Neuron (in vitro differentiated cells): ENCODE measurements around the gene ATF3.

Experiments
- H2AFZ ChIP-seq: one replicate; pipeline ENCODE4 v1.6.1; 2013; ENCODE audit warnings: low read depth, mild to moderate bottlenecking, inconsistent platforms, low read length, moderate library complexity
- H3K27me3 ChIP-seq: one replicate; pipeline ENCODE4 v1.6.1; 2013; ENCODE audit warnings: low read length; ENCODE audit not compliant: insufficient read depth
- H3K36me3 ChIP-seq: one replicate; pipeline ENCODE4 v1.6.1; 2013; ENCODE audit warnings: low read length; ENCODE audit not compliant: insufficient read depth
- H3K4me1 ChIP-seq: one replicate; pipeline ENCODE4 v1.6.1; 2013; ENCODE audit warnings: low read length; ENCODE audit not compliant: insufficient read depth
- H3K4me3 ChIP-seq: 2 replicates; pipeline ENCODE4 v1.5.1; 2013; ENCODE audit warnings: mild to moderate bottlenecking, low read length, moderate library complexity
- H3K9me3 ChIP-seq: one replicate; pipeline ENCODE4 v1.6.1; 2013; ENCODE audit warnings: low read length

The ATF3 gene

DNA sequence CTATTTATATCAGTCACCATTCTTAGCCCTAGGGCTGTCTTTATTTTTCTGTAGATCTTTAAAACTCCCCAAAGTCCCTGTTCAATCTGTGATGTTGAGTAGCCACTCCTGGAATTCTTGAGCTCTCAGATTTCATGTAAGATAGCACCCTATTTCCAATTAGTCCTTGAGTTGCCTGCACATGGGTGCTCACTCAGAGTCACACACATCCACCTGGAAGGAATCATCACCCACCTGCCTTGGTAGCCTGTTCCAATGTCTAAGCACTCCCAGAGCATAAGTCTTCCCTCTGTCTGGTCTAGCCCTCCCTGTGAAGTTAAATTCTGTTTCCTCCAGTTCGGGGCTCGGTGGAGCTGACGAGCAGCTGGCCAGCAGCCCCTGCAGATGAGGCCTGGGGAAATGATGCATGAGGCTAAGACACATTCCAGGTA lies 14.7 kb upstream of the ATF3 start:
- Histone ChIP-seq H2AFZ (no peak overlapping the region), H3K36me3 (no peaks in the 10 kb centered on the region), H3K27me3 (no peaks in the 10 kb centered on the region), H3K9me3 (no peaks in the 10 kb centered on the region), H3K4me1 (peaks cover 22% of the 10 kb centered on the region), H3K4me3 (no peak overlapping the region)

DNA sequence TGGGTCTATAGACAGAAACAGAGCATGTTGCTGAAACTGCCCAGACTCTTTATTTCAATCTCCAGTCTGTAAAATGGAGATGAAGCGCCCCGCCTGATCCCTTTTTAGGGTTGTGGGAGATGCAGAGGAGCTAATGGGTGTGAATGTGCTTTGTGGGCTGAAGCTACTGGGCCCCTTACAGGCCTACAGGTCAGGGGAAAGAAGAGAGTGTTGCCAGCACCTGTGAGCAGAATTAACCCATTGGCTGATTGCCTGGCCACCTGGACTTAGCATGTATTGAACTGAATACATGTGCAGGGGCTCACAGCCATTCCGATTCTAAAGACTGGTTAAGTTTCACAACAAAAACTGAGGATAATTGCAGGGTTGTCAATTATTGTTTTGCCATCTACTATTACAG lies 13.9 kb upstream of the ATF3 start:
- no peak overlapping the region for H3K4me3 ChIP-seq
- H2AFZ ChIP-seq = no peak overlapping the region
- peaks cover 5% of the 10 kb centered on the region for H3K27me3 ChIP-seq
- H3K9me3 ChIP-seq = no peaks in the 10 kb centered on the region
- no peaks in the 10 kb centered on the region for H3K36me3 ChIP-seq
- H3K4me1 ChIP-seq = peaks cover 22% of the 10 kb centered on the region

DNA sequence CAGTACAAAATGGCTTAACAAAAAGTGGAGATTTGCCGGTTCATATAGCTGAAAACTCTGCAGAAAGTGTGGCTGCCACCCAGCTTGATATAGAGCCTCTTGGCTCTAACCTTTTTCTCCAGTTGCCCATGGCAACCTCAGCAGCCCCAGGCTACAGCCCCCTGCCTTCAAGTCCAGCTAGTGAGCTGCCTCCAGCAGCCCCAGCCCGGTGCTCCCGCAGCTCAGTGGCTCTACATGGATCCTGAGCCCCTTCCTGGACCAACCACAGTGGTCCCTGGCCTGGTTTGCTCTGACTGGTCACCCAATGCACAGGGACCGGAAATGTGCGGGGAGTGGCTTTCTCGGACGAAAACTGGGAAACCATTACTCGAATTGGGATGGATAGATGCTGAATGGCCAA lies 13.3 kb upstream of the ATF3 start:
- H3K36me3 ChIP-seq = no peaks in the 10 kb centered on the region
- no peak overlapping the region for H2AFZ ChIP-seq
- H3K9me3 ChIP-seq = no peaks in the 10 kb centered on the region
- H3K4me1 ChIP-seq = peaks cover 22% of the 10 kb centered on the region
- peaks cover 10% of the 10 kb centered on the region for H3K27me3 ChIP-seq
- H3K4me3 ChIP-seq = no peak overlapping the region

DNA sequence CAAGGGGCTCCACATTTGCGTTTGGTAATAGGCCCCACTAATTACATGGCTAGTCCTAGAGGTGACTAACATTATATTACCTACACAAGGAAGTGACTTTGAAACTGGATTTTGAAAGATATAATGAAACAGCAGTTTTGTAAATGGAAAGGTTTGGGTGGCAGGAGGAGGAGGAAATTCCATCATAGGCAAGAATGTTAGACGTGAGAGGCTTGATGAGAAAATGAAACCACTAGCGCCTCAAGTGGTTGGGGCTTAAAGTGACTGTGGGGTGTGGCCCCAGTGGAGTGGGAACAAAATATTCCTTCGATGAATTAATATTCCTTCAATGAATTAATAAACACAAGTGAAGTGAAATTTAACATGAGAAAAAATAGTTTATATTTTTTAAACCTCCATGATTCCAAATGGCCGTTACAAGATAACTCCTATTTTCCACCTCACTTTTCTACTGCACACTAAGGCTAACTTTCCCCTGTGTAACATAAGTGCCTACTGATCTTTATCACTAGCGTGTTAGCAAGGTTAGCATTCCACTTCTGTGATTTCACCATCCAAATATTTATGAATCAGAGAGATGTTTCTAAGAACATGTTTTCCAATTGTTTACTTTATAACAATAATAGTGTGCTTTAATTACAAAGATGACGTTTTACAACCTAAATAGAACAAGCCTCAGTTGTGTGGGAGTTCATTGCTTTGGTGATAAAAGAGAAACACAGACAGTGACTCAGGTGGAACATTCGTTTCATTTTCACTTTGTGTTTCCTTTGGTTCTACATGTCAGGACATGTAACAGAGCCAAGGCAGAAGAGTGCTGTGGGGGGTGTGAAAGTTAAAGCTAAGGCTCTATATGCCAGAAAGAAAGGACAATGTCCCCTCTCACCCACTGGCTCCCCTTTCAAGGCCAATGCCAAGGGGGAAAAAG lies 12.5 kb upstream of the ATF3 start:
- Histone ChIP-seq H3K4me1 (peaks cover 22% of the 10 kb centered on the region), H3K27me3 (peaks cover 14% of the 10 kb centered on the region), H3K4me3 (no peak overlapping the region), H2AFZ (no peak overlapping the region), H3K36me3 (no peaks in the 10 kb centered on the region), H3K9me3 (no peaks in the 10 kb centered on the region)

DNA sequence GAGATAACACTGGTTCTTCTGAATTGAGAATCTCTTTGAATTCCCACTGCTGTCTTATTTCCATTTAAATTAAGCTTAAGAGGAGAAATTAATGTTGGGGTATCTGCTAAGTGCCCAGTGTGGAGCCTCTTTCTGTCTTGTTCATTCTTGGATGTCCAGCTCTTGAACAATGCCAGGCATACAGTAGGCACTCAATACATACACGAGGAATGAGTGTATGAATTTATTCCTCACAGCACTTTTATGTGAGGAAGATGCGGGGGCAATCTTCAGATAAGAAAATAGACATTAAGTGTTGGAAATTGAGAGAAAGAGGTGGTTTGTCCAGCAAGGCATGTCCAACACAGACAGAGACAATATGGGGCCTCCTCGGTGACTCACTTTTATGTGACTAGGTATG lies 11.8 kb upstream of the ATF3 start:
- no peaks in the 10 kb centered on the region for H3K9me3 ChIP-seq
- peaks cover 22% of the 10 kb centered on the region for H3K4me1 ChIP-seq
- H2AFZ ChIP-seq = no peak overlapping the region
- H3K27me3 ChIP-seq = peaks cover 14% of the 10 kb centered on the region
- H3K4me3 ChIP-seq = no peak overlapping the region
- H3K36me3 ChIP-seq = no peaks in the 10 kb centered on the region

DNA sequence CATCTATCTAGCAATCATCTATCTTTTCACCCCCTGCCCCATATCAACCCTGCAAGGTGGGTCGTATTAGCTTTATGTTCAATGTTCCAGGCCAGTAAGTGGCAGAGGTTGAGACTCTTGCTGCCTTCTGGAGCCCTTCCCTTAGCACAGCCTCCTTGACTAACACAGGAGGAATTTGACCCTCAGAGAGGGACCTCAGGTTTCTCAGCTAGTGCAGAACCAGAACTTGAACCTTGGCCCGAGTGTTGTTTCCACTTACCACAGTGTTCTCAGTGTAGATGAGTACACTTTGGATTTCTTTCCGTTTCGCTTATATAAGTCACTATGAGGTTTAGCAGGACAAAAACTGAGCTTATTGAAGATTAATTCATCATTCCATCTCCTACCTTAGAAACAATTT lies 11.1 kb upstream of the ATF3 start:
- H3K36me3 ChIP-seq = no peaks in the 10 kb centered on the region
- no peak overlapping the region for H2AFZ ChIP-seq
- H3K27me3 ChIP-seq = peaks cover 21% of the 10 kb centered on the region
- H3K4me1 ChIP-seq = peaks cover 22% of the 10 kb centered on the region
- H3K4me3 ChIP-seq = no peak overlapping the region
- no peaks in the 10 kb centered on the region for H3K9me3 ChIP-seq

DNA sequence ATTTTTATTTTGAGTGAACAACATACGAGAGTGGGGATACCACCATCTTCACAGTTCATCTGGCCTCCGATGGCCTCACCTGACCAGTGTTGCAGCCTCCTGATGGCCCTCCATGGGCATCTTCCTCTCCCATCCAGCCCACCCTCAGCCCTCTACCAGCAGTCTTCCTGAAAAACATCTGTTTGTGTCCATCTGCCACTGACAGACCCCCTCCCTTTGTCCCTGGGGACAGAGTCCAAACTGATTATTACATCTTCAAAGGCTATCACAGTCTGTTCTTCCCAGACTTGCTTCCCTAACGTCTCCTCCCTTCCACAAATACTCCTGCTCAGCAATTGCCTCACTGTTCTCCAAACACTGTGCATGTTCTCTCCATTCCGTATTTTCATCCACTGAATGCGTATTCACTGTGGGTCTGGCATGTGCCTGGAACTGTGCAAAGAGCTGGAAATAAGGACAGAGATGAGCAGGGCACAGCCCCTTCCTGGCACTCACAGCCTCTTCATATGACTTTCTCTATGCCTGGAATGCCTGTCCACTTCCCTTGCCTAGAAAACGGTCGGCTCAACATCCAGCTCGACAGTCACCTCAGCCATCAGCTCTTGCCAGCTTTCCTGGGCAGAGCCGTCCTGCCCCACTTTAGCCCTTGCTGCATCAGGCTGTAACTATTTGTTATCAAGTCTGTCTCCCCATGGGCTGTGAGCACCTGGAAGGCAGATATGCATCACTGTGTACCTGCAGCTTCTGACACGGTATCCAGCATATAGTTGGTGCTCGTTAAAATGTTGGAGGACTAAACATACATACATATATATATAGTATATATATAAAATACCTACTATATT lies 8.3 kb upstream of the ATF3 start:
- Histone ChIP-seq H2AFZ (no peak overlapping the region), H3K4me1 (peaks cover 16% of the 10 kb centered on the region), H3K36me3 (no peaks in the 10 kb centered on the region), H3K4me3 (no peak overlapping the region), H3K9me3 (no peaks in the 10 kb centered on the region), H3K27me3 (peaks cover 42% of the 10 kb centered on the region)

DNA sequence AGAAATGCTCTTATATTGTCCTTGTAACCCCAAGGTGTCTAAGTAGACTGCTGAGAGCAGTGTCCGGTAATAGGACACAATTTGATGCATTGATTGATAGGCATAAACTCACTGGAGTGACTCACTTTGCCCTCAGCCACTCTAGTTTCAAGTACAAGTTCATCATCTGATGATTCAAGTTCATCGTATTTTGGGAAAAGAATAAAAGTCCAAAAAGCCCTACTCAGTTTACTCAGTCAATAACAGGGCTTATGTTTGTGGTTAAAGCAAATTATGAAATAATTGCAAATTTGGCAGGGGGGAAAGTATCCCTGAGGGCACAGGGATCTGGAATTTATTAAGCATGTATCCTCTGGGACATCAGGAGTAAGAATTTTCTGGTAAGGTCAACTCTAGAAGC lies 7.6 kb upstream of the ATF3 start:
- H3K4me1 ChIP-seq = peaks cover 17% of the 10 kb centered on the region
- no peak overlapping the region for H2AFZ ChIP-seq
- peaks cover 49% of the 10 kb centered on the region for H3K27me3 ChIP-seq
- no peaks in the 10 kb centered on the region for H3K9me3 ChIP-seq
- no peaks in the 10 kb centered on the region for H3K36me3 ChIP-seq
- no peak overlapping the region for H3K4me3 ChIP-seq

DNA sequence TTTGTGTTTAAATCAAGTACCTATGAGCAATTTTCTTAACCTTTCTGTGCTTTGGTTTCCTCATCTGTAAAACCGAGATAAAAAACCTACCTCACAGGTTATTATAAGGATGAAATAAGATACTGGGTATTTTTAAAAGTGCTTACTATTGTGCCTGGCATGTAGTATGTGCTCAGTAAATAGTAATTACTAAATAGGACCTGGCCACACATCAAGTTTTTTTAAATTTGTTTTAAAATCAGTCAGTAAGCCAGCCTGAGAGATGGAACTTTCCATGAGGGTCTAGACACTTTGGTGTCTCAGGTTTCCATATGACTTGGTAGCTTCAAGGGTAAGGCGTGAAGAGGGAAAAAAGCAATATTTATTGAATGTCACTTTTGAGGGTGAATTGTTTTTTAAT lies 7.0 kb upstream of the ATF3 start:
- no peaks in the 10 kb centered on the region for H3K9me3 ChIP-seq
- peaks cover 17% of the 10 kb centered on the region for H3K4me1 ChIP-seq
- no peak overlapping the region for H2AFZ ChIP-seq
- H3K27me3 ChIP-seq = peaks cover 54% of the 10 kb centered on the region
- H3K36me3 ChIP-seq = no peaks in the 10 kb centered on the region
- H3K4me3 ChIP-seq = no peak overlapping the region

DNA sequence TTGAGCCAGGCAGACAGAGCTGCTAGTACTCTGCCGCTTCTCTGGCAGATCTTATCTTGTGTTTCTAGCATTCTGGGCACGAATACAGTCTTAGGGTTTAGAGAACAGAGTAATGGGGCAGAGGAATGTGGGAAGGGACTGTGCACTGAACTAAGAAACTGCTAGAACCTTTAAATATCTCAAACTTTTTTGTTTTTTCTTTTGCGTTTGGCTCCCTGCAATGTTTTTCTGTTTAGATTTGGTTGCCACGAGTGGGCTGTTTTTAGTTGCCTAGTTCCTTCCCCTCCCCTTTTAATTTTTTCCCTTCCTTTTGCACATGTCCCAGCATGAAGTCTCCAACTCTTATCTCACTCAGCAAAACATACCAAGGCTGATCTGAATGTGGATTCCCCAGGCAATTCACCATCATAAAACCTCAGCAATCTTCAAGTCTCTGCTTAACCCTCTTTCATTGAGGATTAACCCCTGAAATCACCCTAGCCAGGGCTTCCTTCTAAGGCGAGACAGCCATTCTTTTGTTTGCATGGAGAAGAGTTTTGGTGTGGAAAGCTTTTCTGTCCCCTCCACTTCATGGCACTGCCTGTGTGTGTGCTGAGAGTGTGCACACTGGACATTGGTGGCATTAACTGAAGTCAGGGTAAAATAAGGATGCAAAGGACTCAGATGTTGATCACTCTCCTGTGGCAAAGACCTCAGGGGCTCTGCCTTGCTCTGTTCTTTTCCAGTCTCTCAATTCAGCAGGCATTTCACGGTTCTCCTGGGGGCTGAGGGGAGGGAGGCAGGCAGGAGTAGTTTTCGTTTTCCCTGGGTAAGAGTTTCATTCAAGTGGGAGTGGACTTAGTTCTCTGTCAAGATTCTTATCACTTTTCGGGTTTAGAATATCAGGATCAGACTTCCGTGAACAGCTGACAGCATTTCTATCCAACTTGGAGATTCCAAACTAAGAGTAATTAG lies 2.8 kb upstream of the ATF3 start:
- Histone ChIP-seq H2AFZ (no peak overlapping the region), H3K4me3 (no peak overlapping the region), H3K9me3 (no peaks in the 10 kb centered on the region), H3K4me1 (peaks cover 42% of the 10 kb centered on the region), H3K36me3 (no peaks in the 10 kb centered on the region), H3K27me3 (peaks cover 54% of the 10 kb centered on the region)

DNA sequence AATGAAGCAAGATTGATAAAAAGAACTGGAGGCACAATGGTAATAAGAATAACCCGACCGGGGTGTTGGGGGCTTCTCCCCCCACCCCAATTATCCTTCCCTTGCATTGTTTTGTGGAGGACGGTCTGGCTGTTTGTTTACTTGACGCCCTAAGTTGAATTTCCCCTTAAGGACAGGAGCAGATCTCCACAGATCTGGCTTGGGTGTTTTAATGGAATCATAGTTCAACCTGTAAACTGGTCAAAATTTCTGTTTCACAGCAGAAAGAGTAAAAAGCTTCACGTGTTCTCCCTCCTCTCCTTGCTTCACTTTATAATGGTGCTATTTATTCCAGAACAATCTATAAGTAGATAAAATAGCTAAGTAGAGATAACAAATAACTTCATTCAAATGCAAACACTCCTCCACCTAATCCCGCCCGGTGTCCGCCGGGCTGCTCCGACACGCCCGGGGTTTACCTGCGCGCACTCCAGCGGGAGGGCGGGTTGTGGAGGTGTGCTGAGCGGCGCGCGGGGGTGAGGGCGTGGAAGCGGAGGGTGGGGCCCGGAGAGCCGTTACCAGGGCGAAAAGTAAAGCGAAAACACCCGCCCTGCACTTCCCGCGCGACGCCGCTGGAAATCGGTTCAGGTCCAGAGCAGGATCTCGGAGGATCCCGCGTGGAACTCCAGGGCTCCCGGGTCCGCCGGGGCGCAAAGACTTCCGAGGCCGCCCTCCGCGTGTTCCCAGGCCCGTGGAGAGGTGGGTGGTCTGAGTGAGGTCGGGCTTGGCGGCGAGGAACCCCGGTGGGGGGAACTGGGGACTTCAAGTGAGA lies 2.0 kb upstream of the ATF3 start:
- Histone ChIP-seq H3K27me3 (peaks cover 54% of the 10 kb centered on the region), H3K4me1 (peaks cover 50% of the 10 kb centered on the region), H3K9me3 (no peaks in the 10 kb centered on the region), H3K4me3 (peak overlapping the region; percentile 55), H3K36me3 (no peaks in the 10 kb centered on the region), H2AFZ (no peak overlapping the region)
